Left renal pelvis (tissue), 4 donors: ENCODE measurements around the gene SAMMSON. TPM values are rescaled to one million over a fixed set of nuclear protein-coding genes. Genes with fewer than 3 reads are reported as not detected.

Experiments
- DNase-seq, 4 donors: peaks; one replicate each; pipeline ENCODE4 v3.0.0-alpha.2; 2013; ENCODE audit warnings: low read depth in 4 of 4, low spot score in 3 of 4
- polyA plus RNA-seq, 4 donors: library from polyadenylated mRNA; unstranded; fragments of 120-200 nt; gene quantifications; one replicate each; pipeline ENCODE4 v1.2.1, GENCODE V29; 2013; ENCODE audit not compliant: insufficient read length in 4 of 4

Gene SAMMSON
- polyA plus RNA-seq, 4 donors: 0.17 TPM; not detected in 3

DNA sequence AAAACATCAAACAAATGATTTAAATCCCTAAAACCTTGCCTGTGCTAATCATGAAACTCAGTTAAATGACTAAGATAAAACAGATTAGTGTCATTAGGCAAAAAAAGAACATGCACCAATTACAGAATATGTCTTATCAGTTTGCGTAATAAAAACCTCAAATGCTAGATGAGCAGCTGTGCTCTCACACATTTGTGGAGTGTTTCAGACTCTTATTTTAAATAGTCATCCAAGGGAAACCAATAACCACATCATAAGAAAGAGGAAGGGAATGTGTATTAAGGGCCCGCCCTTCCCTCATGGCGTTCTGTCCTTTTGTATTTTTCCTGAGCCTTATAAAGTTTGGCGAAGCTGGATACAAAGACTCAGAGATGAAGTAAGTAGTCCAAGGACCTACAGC lies 6.6 kb downstream of the SAMMSON start:
- no peak for DNase-seq

DNA sequence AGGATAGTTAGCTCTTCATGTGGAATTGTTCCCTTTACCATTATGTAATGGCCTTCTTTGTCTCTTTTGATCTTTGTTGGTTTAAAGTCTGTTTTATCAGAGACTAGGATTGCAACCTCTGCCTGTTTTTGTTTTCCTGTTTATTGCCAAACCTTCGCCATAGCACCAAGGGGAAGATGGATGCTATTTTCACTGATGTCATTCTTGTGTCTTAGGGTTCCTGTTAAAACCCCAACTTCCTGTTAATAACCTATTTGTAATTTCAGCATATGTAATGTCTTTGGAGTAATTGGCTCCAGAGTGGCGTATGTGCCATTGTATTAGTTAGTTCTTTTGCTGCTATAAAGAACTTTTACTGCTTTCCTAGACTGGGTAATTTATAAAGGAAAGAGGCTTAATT lies 10.8 kb downstream of the SAMMSON start:
- no peak for DNase-seq

DNA sequence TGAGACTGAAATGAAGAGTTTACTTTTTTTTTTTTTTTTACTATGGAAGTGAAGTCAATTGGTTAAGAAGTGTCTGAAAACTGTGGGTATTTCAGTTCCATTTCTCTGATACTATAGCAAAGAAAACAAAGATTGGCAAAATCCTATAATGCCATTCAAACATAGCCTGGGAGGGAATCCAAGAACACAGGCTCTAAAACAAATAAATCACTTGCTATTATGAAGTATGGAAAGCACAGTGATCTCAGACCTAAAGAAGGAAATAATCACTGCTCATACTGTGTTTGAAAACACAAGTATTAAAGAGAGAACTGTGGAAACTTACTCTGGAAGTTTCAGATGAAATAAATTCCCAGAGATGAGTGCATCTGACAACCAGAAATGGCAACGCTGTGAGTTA lies 12.0 kb downstream of the SAMMSON start:
- DNase-seq: no peak

DNA sequence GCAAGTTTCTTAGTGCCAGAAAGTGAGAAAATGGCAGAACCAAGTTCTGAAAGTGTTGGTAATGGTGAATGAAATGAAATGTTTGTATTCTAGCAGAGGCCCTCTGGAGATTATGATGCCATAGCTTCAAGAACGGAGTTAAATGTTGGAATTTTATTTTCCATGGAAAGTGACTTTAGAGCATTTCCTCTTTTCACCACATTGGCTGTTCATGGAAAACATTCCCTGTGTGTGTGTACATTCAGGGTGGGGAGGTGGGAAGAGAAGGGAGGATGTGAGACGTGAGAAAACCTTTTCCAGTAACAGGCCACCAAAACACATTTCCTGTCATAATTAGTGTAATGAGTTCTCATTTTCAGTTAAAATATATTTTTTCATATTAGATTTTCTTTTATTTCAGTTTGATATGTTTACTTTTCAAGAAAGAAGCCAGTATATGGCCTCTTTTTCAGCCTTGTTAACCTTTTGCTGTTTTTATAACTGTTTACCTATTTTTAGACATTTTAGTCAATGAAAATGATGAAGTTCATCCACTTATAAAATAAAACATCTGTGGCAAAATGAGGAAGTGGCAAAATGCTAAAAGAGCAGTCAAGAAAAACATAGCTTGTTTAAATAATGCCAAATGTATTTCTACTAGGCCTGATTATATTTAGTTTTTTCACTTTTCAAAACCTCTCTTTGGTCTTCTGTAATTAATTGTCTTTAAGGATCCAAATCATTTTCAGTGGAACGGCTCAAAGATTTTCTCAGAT lies 21.6 kb downstream of the SAMMSON start:
- DNase-seq: no peak

DNA sequence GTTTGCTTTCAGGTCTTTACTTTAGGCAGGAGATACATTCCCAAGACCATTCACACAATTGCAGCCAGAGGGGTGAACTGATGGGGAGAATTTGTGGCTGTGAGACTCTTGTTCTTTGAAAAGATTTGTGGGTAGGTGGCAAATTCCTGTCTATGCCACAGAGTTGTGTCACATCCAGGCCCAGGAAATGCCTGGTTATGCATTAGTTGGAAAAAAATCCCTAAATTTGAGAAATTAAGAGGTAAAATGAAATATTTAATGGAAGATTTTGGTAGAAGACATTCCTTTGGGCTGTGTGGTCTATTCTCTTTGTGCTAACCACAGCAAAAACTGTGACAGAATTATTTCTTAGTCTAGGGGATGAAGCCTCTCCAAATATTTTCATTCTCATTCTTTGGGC lies 28.8 kb downstream of the SAMMSON start:
- no peak for DNase-seq

DNA sequence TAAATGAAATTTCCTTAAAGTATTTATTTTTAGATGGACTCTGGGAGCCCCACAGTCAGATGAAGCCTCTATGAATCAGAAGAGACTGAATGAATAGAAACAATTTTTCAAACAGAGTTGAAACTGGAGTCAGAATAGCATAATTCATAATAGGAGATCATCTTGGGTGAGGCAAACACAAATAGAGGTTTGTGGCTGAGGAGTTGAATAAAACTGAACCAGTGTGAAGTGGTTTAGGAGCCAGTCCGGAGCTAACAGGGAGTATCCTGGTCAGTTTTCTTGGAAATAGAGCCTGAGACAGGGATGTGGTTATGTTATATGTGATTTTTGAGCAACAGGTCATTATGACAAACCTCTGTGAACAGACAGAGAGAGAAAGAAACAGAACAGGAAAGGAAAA lies 39.2 kb downstream of the SAMMSON start:
- DNase-seq: no peak

DNA sequence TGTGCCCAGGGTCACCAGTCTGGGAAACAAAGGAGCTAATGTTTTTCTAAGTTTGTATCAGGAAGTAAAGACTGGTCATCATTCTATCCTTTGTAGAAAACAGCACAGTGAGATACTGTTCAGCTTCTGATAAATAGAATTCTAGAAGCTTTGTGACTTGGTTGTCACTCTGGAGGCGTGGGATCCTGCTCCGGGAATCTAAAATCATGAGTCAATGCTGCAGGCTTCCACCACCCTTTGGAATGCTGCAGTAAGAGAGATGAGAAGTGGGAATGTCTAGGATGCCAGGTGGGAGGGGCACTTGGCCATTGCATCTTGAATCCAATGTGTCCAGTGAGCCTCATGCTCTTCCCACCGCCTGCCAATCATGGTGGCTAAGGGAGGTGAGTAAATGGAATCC lies 40.9 kb downstream of the SAMMSON start:
- no peak for DNase-seq

DNA sequence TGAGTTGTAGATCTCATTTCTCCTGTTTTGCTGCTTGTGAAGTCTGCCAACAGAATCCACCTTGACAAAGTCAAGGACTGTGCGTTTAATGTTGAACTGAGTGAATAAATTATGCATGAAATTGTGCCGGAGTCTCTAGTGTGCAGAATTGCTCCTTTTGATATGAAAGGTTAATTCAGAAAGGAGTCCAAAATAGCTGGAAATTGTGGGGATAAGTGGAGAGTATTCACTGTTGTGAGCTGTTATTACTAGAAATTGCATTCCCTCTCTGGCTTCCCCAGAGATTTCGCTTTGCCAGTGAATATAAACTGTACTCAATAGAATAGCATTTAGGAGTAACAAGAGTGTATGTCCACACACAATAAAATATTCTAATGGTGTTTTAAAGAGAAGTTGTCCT lies 43.1 kb downstream of the SAMMSON start:
- no peak for DNase-seq

DNA sequence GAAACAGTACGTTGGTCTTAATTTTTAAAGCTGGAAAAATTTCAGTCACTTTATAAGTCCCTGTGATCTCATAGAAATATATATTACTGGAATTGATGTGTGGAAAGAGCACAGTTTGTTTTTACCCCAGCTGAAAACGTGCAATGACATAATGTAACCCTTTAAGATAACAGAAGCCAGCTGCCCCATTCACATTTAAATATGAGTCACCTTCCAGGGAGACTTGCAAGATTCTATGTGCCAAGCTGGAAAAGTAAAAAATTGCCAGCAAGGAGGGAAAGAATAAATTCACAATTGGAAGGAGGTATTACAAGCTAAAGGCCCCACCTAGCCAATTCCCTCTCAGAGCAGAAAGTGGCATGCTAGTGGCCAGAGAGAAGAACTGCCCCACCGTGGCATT lies 50.2 kb downstream of the SAMMSON start:
- DNase-seq: no peak

DNA sequence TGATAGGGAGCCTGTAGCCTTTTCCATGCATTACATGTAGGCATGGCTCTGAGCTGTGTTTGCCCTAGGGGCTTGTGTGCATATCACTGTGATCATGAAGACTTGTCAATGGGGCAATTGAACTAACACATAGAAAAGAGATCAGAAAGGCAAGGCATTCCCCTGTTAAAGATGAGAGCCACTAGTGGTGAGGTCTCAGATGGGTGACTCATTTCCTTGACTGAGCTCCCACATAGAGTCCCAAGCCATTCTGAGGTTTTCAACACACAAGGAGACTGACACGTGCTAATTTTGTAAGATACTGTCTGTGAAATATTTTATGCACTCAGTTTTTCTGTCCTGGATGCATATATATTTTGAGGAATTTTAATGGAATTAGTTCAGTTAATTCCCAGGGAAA lies 53.8 kb downstream of the SAMMSON start:
- no peak for DNase-seq

DNA sequence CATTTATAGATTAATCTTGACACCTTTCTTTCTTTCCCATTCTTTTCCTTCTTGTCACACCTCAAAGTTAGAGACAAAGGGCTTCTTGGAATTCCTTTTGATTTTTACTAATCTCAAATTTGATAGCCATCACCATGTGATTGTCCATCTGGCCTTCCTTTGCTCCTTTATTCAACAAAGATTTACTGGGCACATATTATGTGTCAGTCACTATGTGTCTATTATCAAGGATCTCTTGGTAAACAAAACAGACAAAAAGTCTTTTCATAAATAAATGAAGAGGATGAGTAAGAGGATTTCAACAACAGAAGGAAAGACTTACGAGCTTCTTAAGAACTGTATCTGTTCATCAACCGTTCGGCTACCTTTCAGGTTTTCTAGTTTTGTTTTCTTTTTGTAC lies 56.5 kb downstream of the SAMMSON start:
- no peak for DNase-seq

DNA sequence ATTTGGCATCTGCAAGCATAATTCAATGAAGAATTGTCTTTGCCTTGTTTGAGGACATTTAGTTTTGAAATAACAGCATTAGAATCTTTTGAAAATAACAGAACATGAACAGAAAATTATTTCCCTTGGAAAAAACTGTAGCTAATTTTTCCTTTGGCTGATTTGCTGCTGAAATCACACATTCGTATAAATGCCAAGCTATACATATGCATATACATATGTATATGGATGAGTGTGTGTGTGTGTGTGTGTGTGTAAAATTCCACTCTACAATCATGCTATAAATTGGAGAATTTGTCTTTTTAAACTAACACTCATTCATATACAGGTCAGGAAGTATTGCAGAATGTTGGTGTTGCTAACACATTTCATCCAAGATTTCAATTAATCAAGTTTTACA lies 57.9 kb downstream of the SAMMSON start:
- no peak for DNase-seq

DNA sequence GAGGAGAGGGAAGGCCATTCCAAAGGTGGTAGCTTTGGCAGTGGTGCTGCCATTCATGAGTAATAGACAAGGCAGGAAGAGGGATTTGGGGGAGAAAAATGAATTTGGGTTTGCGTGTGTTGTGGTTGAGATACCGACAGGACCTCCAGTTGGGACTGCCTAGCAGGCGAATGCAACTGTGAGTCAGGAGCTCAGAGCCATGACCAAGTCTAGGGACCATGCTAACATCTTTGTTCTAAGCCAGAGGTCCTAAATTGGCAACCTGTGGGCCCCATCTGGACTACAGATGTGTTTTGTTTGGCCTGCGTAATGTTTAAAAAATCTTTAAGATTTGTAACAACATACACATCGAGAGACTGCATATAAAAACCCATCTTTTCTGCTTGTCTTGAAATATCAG lies 61.6 kb downstream of the SAMMSON start:
- no peak for DNase-seq

DNA sequence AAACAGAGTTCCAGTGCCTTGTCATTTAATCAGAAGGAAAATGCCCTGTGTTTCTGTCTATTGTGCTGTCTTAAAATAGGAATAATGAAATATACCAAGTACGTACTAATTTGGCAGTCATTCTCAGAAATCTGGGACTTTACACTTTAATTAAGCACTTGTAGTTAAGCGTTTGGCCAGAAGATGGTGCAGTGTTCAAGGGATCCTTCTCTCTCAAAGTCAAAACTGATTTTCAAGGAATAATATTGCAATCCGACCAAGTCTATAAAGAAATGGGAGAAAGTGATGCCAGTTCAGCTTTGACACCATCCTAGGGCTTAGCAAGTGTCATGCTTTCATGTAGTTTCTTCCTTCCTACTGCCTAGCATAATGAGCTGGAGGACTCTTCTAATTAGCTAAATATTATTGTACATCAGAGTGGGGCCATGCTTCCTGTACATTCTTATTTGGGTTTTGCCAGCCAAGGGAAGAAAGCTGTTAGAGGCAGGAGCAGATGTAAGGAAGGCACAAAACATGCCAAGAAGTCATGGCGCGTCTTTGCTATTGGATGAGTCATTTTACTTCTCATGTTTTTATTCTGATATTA lies 64.8 kb downstream of the SAMMSON start:
- DNase-seq: no peak

DNA sequence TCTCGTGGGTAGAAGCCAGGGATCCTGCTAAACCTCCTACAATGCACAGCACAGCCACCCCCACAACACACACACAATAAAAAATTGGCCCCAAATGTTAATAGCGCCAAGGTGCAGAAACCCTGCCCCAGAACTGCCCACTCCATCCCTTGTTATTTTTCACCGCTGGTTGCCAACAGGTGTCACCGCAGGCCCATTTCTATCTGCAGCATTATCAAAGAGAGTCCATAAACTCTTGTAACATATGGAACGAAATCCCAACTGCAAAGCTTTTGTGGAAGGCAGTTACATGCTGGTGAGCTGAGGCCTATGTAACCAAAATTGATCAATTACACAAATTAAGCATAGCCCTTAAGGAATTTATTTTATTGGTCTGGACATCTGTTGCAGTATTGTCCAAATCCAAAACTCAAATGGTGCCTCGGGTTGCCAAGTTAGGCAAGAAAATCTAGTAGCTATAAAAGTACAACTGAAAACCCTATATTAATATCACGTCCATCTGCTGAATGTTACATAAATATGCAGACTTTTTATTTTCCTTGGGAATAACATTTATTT lies 66.2 kb downstream of the SAMMSON start:
- no peak for DNase-seq

DNA sequence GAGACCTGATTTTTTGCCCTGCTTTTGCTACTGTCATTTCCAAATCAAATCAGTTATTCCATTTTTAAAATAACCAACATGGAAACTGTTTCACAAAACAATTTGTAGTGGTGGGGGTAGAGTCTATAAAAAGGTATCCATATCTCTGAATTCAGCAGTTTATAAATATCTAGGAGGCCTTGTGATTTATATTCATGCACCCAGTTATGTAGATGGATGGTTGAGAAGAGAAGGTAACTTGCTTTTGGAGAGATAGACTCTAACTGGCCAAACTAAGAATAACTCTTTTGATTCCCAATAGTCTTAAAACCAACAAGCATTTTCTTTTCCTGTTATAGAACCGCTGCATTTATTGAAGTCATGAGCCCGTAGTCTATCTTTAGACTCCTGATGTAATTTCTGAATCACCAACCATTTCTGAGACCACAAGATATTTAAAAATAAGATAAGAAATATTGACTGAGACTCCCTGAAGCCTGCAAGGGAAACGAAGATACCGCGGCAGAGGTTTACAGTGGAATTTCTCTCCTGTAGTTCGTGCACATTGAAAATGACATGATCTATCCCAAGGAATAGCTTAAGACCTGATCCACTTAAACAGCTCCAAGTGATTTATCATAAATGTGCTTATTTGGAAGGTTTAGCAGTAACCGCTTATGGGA lies 68.5 kb downstream of the SAMMSON start:
- DNase-seq: no peak

DNA sequence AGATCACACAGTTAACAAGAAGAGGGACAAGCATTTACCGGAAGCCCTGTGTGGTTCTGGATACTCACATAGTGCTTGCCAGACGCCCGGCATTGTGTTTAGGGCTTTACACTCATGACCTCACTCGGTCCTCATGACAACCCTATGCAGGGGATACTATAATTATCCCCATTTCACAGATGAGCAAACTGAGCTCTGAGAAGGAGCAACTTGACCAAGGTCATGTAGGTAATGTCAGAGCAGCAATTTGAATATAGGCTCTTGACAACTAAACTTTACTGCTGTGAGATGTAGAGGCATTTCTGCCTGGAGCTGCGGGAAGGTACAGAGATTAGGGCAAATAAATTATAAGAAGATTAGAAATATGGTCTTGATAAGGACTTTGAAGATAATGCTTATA lies 70.0 kb downstream of the SAMMSON start:
- DNase-seq: no peak

DNA sequence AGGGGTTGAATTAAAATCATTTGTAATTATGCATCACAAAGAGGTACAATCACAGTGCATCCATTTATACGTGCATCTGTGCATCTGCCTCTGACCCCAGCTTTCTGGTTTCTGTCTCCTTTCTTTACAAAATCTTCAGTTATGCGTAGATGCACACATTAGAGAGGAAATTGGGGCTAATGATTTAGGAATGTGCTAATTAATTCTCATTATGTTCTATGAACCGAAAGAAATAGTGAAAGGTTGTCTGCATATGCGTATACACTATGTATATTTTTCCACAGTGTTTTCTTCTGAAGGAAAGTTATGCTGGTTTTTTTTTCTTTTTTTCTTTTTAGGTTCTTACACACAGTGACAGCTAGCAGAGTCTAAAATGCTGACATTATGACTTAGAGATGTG lies 71.6 kb downstream of the SAMMSON start:
- no peak for DNase-seq

DNA sequence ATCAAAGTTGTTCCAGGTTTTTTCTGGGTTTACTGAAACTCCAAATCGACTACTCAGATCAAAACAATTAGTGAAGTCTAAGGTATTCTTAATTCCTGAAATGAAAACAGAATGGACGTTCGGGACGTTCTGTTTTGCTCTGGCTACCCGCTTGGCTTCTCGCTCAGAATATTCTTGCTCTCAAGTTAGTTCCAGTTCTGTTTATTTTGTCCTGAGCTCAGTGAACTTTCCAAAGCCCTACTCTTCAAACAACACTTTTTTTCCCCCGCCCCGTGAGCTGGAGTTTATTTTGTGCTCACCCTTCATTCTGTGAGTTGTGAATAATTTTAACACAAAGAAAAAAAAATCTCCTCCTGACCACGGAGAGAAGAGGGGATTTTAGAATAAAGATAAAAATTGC lies 72.6 kb downstream of the SAMMSON start:
- DNase-seq: no peak

DNA sequence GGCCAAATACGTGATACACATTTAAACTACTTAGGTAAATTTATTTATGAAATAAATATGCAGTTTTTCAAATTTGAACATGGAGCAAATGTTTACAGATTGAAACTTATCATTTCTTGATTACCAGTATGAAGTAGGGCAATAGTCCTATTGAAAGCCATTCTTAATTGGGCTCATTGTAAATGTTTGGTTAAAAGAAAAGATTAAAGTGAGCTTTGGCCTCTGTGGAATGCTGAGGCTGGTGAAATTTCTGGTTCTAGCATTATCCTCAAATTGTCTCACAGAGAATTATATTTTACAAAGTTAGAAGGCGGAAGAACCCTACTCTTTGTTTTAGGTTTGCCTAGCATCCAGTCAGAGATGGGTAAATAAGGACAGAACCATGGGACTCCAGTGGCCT lies 73.2 kb downstream of the SAMMSON start:
- DNase-seq: no peak

DNA sequence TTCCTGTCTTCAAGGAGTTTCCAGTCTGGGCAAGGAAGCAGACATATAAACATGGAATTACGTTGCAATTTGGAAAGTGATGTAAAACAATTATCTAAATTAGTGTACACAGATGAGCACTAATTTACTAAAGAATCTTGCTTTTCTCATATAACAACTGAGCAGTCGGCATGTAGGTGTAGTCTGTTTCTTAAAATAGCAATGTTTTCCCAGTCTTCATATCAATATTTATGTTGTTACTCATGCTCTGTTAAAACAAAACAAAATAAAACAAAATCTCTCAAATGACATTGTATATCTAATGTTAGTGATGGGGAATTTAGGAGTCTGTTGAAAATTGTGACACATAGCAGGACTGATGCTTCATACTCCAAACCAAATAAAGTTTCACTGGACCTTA lies 75.6 kb downstream of the SAMMSON start:
- DNase-seq: no peak

DNA sequence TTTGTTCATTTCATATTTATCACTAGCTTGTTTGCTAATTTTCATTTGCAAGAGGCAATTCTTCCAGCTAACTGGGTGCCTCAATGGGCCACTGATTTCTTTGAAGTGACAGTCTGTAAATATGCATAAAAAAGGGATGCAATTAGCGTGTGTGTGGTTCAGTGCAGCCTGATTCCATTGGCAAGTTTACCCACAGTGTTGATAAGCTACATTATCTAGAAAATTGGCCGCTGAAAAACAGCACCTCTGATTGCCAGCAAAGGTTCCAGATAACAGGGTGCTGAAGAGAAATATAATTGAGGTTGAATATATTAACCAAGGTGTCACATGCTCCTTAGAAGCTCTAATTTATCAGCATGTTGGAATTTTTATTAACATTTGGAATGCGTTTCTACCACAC lies 76.9 kb downstream of the SAMMSON start:
- no peak for DNase-seq
